Neutrophil (primary cell): Measurements from ENCODE around the gene RPL38.

Experiments used
- H3K27ac ChIP-seq: fragments of 200-600 bp; sonication (generic); 2 replicates; pipeline ENCODE4 v1.5.1; 2016; ENCODE audit warnings: mild to moderate bottlenecking, moderate library complexity
- H3K27me3 ChIP-seq: fragments of 200-600 bp; sonication (generic); 2 replicates; pipeline ENCODE4 v1.6.0; 2016; ENCODE audit warnings: mild to moderate bottlenecking
- H3K36me3 ChIP-seq: fragments of 200-600 bp; sonication (generic); 2 replicates; pipeline ENCODE4 v1.5.1; 2017
- H3K4me1 ChIP-seq, 2 experiments: fragments of 200-600 bp in 1 of 2; sonication (generic) in 1 of 2; 1 replicate in 1 of 2; 2 replicates in 1 of 2; pipeline versions ENCODE4 v1.5.1 to v1.6.1; 2013 to 2016; ENCODE audit warnings: low read depth in 1 of 2, low read length in 1 of 2, mild to moderate bottlenecking in 1 of 2, moderate library complexity in 1 of 2; ENCODE audit not compliant: control insufficient read depth in 1 of 2, insufficient read depth in 1 of 2
- H3K4me3 ChIP-seq, 2 experiments: fragments of 200-600 bp in 1 of 2; sonication (generic) in 1 of 2; 1 replicate in 1 of 2; 2 replicates in 1 of 2; pipeline ENCODE4 v1.5.1; 2013 to 2016; ENCODE audit warnings: low read depth in 1 of 2, low read length in 1 of 2, mild to moderate bottlenecking in 1 of 2, moderate library complexity in 1 of 2
- H3K9me3 ChIP-seq: fragments of 200-600 bp; sonication (generic); 2 replicates; pipeline ENCODE4 v1.5.1; 2016
- TF ChIP-seq, protein P1 (sequence below): fragments of 200-600 bp; sonication (generic); IDR thresholded peaks from 2 replicates; pipeline ENCODE4 v1.5.1; 2016; ENCODE audit warnings: antibody characterized with exemption

RPL38 gene

DNA sequence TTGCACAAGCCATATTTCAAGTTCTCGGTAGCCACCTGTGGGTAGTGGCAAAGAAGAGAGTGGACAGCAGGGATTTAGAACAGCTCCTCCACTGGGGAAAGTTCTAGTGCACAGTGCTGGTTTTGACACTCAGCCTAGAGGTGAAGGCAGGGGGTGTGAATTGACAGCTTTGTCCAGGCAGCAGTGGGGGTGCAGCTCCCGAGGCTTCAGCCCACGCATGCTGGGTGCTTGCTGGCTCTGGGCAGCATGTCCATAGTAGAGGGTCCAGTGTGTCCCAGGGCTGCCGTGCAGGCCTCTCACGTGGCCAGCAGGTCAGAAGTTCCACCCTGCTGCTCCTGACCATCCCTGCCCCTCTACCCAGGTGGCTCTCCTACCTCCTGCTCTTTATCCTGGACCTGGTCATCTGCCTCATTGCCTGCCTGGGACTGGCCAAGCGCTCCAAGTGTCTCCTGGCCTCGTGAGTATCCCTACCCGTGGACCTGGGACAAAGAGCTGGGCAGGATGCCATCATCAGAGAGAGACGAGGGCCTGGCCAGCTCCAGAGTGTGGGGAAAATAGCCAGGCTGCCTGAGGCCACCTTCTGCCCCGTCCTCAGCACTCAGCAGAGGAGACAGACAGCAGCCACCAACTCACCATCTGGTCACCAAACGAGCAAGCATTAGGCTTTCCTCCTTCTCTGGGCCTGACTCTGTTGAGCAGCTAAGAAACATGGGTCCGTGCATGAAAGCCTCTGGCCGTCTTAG, 39.7 kb downstream of the RPL38 start:
- no peaks in the 10 kb centered on the region for H3K9me3 ChIP-seq
- no peaks in the 10 kb centered on the region for H3K27me3 ChIP-seq
- no peak overlapping the region for H3K27ac ChIP-seq
- no peak overlapping the region for H3K4me3 ChIP-seq
- H3K4me1 ChIP-seq = no peaks in the 10 kb centered on the region
- TF ChIP-seq, protein P1, sequence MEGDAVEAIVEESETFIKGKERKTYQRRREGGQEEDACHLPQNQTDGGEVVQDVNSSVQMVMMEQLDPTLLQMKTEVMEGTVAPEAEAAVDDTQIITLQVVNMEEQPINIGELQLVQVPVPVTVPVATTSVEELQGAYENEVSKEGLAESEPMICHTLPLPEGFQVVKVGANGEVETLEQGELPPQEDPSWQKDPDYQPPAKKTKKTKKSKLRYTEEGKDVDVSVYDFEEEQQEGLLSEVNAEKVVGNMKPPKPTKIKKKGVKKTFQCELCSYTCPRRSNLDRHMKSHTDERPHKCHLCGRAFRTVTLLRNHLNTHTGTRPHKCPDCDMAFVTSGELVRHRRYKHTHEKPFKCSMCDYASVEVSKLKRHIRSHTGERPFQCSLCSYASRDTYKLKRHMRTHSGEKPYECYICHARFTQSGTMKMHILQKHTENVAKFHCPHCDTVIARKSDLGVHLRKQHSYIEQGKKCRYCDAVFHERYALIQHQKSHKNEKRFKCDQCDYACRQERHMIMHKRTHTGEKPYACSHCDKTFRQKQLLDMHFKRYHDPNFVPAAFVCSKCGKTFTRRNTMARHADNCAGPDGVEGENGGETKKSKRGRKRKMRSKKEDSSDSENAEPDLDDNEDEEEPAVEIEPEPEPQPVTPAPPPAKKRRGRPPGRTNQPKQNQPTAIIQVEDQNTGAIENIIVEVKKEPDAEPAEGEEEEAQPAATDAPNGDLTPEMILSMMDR = no peak
- no peaks in the 10 kb centered on the region for H3K36me3 ChIP-seq

DNA sequence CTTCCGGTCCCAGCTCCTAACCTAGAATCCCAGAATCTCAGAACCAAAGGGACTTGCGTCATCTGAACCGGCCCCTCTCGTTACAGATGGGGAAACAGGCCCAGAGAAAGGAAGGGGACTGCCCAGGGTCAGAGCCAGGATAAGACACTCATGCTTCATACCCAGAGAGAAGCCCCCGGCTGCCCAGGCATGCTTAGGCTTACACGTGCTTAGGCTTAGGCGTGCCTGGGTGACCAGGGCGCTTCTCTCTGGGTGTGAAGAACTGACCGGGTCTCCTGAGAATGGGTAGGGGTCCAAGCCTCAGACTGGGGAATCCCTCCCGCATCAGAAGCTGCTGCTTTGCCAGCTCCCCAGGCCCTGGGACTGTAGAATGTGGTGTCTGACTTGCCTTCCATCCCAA, 40.6 kb downstream of the RPL38 start:
- no peaks in the 10 kb centered on the region for H3K36me3 ChIP-seq

DNA sequence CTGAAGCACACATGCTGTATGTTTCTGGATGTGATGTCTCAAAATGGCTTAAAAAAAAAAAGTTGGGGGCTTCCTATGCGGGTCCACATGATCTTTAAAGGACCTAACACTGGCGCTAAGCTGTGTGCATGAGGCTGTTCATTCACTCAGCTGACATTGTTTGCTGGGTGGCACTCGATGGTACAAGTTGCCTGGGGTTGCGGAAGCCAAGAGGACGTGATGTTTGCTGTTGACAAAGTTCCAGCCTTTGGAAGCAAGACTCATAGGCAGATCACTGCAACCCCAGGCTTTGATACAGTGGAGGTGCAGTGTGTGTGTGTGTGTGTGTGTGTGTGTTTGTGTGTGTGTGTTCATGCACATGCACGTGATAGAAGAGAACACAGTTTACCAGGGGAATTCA, 41.1 kb downstream of the RPL38 start:
- TF ChIP-seq, protein P1 = no peak
- Histone ChIP-seq H3K27ac (no peak overlapping the region), H3K36me3 (no peaks in the 10 kb centered on the region), H3K27me3 (no peaks in the 10 kb centered on the region), H3K9me3 (no peaks in the 10 kb centered on the region), H3K4me3 (no peak overlapping the region), H3K4me1 (no peaks in the 10 kb centered on the region)

More for the DNA sequence above, 40.6 kb downstream of the RPL38 start:
- Histone ChIP-seq H3K27me3 (no peaks in the 10 kb centered on the region), H3K27ac (no peak overlapping the region), H3K4me3 (no peak overlapping the region), H3K4me1 (no peaks in the 10 kb centered on the region), H3K9me3 (no peaks in the 10 kb centered on the region)
- TF ChIP-seq, protein P1 = no peak

DNA sequence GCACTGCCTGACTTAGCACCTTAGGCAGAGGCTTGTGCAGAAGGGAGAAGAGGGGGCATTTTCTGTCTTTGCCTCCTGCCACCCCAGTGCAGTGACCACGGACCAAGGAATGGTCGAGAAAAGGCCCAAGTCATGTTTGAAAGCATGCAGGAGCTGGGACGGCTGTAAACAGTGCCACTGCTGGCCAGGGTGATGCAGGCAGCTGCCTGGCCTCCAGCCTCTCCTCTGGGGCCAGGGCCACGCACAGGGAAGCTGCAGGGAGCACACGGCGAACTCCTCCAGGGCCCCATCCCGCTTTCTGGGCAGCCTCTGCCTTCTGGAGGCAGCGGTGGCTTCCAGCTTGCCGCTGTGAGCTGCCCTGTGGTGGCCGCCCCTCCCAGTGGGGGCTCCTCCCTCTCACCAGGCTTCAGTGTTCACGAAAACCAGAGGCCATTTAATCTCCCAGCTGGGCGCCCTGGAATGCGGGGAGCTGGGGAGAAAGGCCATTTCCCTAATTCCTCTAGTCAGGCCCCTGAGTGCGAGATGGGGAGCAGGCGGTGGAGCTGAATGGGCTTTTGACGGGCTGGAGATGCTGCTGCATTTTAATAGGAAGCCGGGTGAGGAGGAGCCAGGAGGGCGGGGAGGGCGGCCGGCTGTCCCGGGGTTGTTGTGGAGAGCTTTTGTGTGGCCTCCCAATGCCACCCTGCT, 41.8 kb downstream of the RPL38 start:
- no peaks in the 10 kb centered on the region for H3K4me1 ChIP-seq
- H3K36me3 ChIP-seq = no peaks in the 10 kb centered on the region
- no peaks in the 10 kb centered on the region for H3K9me3 ChIP-seq
- H3K27me3 ChIP-seq = no peaks in the 10 kb centered on the region
- no peak overlapping the region for H3K4me3 ChIP-seq
- TF ChIP-seq, protein P1 = no peak
- H3K27ac ChIP-seq = no peak overlapping the region

DNA sequence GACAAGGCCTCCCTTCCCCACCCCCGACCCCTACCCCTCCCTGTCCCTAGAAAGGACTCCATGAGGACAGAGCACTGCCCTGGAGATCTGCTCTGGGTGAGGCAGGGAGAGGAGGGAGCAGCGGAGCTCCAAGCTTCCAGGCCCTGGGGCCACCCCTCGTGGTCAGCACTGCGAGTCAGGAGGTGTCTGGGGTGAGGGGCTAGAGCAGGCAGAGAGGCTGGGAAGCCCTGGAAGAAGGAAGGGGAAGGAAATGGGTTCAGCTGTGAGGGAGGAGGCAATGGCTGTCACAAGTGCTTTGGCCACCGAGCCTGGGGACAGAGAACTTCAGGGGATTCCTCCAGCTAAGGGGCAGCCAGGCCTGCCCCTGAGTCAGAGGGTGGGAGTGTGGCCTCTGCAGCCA, 42.4 kb downstream of the RPL38 start:
- no peaks in the 10 kb centered on the region for H3K27me3 ChIP-seq
- H3K36me3 ChIP-seq = no peaks in the 10 kb centered on the region
- H3K4me3 ChIP-seq = no peak overlapping the region
- H3K27ac ChIP-seq = no peak overlapping the region
- H3K4me1 ChIP-seq = no peaks in the 10 kb centered on the region
- H3K9me3 ChIP-seq = no peaks in the 10 kb centered on the region
- TF ChIP-seq, protein P1 = no peak
